Activated CD8-positive, alpha-beta memory T cell treated with anti-CD3 and anti-CD28 coated beads, Interleukin-2, amount 50 U/mL, for 24 hours (primary cell): ENCODE data around the gene IGLL5.

Experiments
- DNase-seq: peaks from one replicate; pipeline ENCODE4 v3.0.0-alpha.2; 2020; ENCODE audit errors: extremely low read depth

The IGLL5 gene

GRCh38 chr22:22887621-22888503, at the start of gene IGLL5:
Gene IGLL5 (plus strand): TSS chr22:22887816. CDS start chr22:22888054, 238 bp downstream.
- DNase-seq, result no peak

- no peak for DNase-seq
Observed at GRCh38 chr22:22838148-22838786, 49.3 kb upstream of the IGLL5 start.

GRCh38 chr22:22839570-22840314, 47.9 kb upstream of the IGLL5 start:
- DNase-seq, result no peak

GRCh38 chr22:22840780-22841179, 46.8 kb upstream of the IGLL5 start:
- no peak for DNase-seq

- no peak for DNase-seq
Observed at GRCh38 chr22:22841598-22841997, 46.0 kb upstream of the IGLL5 start.

GRCh38 chr22:22842085-22842484, 45.5 kb upstream of the IGLL5 start:
- no peak for DNase-seq

GRCh38 chr22:22843848-22844247, 43.8 kb upstream of the IGLL5 start:
- no peak for DNase-seq

- DNase-seq, result no peak
Observed at GRCh38 chr22:22847241-22847640, 40.4 kb upstream of the IGLL5 start.

- no peak for DNase-seq
Observed at GRCh38 chr22:22848364-22848866, 39.2 kb upstream of the IGLL5 start.

- DNase-seq, result no peak
Observed at GRCh38 chr22:22849640-22850610, 37.7 kb upstream of the IGLL5 start.

- no peak for DNase-seq
Observed at GRCh38 chr22:22851969-22852368, 35.6 kb upstream of the IGLL5 start.

GRCh38 chr22:22853713-22854112, 33.9 kb upstream of the IGLL5 start:
- DNase-seq, result no peak

- DNase-seq, result no peak
Observed at GRCh38 chr22:22854466-22854865, 33.1 kb upstream of the IGLL5 start.

- no peak for DNase-seq
Observed at GRCh38 chr22:22855085-22855484, 32.5 kb upstream of the IGLL5 start.

GRCh38 chr22:22855617-22856308, 31.9 kb upstream of the IGLL5 start:
- no peak for DNase-seq

- DNase-seq, result no peak
Observed at GRCh38 chr22:22856364-22856763, 31.3 kb upstream of the IGLL5 start.

- no peak for DNase-seq
Observed at GRCh38 chr22:22856885-22857606, 30.6 kb upstream of the IGLL5 start.

GRCh38 chr22:22857607-22858558, 29.7 kb upstream of the IGLL5 start:
- DNase-seq, result no peak

GRCh38 chr22:22858559-22858937, 29.1 kb upstream of the IGLL5 start:
- no peak for DNase-seq
